PFSK-1 (cell line): ENCODE results near the gene RSU1.

Experiments
- POLR2AphosphoS5 ChIP-seq: IDR thresholded peaks from 2 replicates; pipeline ENCODE4 v1.6.1; 2012; ENCODE audit warnings: low read depth, mild to moderate bottlenecking, control low read depth, low read length, moderate library complexity
- REST ChIP-seq, 2 experiments: IDR thresholded peaks; 2 replicates each; pipeline versions ENCODE4 v1.6.1 to v1.8.0; 2011 to 2012; ENCODE audit warnings: low read depth in 2 of 2, low read length in 2 of 2, control low read depth in 1 of 2, inconsistent platforms in 1 of 2, mild to moderate bottlenecking in 1 of 2, moderate library complexity in 1 of 2; ENCODE audit not compliant: insufficient read depth in 1 of 2
- SIN3A ChIP-seq: IDR thresholded peaks from 2 replicates; pipeline ENCODE4 v1.6.1; 2012; ENCODE audit warnings: mild to moderate bottlenecking, low read length, moderate library complexity, borderline replicate concordance; ENCODE audit not compliant: insufficient read depth
- TAF1 ChIP-seq: IDR thresholded peaks from 2 replicates; pipeline ENCODE4 v1.6.1; 2012; ENCODE audit warnings: low read length, control low read depth, borderline replicate concordance; ENCODE audit not compliant: insufficient read depth

DNA sequence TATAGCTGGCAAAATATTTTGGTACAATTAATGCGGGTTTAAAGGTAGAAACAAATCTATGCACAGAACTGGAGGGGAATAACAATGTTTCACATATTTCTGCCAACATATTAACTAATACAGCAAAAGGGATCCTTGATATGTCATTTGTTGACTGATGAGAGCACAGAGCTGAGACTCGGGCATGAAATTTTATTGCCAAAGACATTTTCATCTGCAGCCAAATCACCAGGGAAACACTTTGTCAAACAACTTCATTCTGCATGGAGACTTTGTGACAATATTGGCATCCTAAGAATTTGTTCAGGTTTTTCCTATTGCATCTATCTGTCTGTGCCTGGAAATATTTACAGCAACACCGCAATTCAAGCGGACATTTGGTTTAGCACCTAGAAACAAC is 177.8 kb downstream of the RSU1 start:
- TF ChIP-seq REST (IDR thresholded peaks at IDR 0.05; ENCODE audit: insufficient read depth in 1 of 2, low read depth in 2 of 2, low read length in 2 of 2) (no peak), POLR2AphosphoS5 (no peak), SIN3A (no peak), TAF1 (no peak)
